Keratinocyte (primary cell): ENCODE results near the gene HDGFL3.

ENCODE experiments used
- EZH2 ChIP-seq: IDR thresholded peaks from one replicate; pipeline ENCODE4 v1.6.1; 2012; ENCODE audit warnings: inconsistent platforms, mild to moderate bottlenecking, low read length, moderate library complexity
- TF ChIP-seq, protein P1 (sequence below), 3 experiments: IDR thresholded peaks in 1 of 3; conservative IDR thresholded peaks in 1 of 3; optimal IDR thresholded peaks in 1 of 3; 2 replicates in 2 of 3; 3 replicates in 1 of 3; pipeline versions ENCODE3 to v1.5.1; 2011; ENCODE audit warnings: low read length in 3 of 3, mild to moderate bottlenecking in 3 of 3, moderate library complexity in 2 of 3, control low read depth in 1 of 3, inconsistent platforms in 1 of 3; ENCODE audit not compliant: insufficient read depth in 2 of 3; ENCODE audit errors: extremely low read depth in 1 of 3

DNA sequence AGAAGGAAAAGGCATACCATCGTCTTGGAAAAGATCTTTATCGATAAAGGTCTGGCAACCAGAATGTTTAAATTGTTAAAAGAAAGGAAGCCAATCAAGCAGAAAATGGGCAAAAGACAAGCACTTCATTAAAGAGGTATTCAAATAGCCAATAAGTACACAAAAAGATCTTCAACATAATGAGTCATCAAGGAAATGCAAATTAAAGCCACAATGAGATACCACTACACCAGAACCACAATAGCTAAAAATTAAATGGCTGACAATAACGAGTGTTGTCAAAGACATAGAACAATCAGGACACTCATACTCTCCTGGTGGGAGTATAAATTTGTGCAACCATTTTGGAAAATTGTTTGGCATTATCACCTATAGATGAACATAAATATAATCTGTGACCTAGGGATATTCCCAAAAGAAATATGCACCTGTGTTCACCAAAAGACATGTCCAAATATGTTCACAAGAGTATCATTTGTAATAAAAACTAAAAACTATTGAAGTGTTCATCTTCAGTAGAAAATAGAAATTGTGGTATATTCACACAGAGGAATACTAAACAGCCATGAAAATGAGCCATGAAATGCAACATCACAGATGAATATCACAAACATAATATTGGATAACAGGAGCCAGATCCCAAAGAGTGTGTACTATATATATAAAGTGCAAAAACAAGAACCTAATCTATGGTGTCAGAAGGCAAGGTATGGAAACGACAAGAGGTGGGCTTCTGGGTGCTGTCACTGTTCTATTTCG lies 126.2 kb downstream of the HDGFL3 start:
- TF ChIP-seq EZH2 = no peak
- TF ChIP-seq, protein P1, sequence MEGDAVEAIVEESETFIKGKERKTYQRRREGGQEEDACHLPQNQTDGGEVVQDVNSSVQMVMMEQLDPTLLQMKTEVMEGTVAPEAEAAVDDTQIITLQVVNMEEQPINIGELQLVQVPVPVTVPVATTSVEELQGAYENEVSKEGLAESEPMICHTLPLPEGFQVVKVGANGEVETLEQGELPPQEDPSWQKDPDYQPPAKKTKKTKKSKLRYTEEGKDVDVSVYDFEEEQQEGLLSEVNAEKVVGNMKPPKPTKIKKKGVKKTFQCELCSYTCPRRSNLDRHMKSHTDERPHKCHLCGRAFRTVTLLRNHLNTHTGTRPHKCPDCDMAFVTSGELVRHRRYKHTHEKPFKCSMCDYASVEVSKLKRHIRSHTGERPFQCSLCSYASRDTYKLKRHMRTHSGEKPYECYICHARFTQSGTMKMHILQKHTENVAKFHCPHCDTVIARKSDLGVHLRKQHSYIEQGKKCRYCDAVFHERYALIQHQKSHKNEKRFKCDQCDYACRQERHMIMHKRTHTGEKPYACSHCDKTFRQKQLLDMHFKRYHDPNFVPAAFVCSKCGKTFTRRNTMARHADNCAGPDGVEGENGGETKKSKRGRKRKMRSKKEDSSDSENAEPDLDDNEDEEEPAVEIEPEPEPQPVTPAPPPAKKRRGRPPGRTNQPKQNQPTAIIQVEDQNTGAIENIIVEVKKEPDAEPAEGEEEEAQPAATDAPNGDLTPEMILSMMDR (optimal IDR thresholded peaks at IDR 0.05 in 1 of 3, IDR thresholded peaks at IDR 0.05 in 1 of 3, conservative IDR thresholded peaks at IDR 0.05 in 1 of 3; ENCODE audit: extremely low read depth in 1 of 3, insufficient read depth in 2 of 3, low read length in 3 of 3) = no peak
